ENCODE results near the gene DAPP1. TPM values are rescaled to one million over a fixed set of nuclear protein-coding genes. Genes with fewer than 3 reads are reported as not detected.

Gene DAPP1
- total RNA-seq, 1 donor = not detected

DNA sequence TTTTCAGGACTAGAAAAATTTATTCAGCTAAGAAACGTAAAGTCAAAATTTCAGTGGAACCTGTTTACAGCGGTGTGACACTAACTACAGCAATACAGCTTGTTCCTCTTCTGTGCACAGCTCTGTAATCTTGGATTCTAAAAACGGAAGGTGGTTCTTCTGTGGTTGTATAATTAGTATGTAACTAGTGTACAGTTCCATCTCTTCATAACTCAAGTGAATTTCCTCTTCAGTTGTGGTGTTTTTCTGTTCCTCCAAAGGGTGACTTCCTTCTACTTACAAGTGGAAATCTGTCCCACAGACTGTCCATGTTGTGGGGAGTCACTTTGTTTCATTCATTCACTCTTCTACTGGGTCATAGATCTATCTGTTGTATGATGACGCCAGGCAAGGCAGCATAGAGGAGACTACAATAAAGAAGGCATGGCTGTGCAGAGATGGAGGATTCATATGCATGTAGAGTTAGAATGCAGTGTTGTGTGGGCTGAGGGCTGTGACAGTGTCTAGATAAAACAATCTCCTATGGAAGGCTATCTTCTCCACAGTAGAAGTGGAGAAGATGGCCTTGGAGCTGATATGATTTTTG is 5.4 kb downstream of the DAPP1 start:
- DNase-seq (ENCODE audit: low read depth) = no peak
- TF ChIP-seq, protein P1, sequence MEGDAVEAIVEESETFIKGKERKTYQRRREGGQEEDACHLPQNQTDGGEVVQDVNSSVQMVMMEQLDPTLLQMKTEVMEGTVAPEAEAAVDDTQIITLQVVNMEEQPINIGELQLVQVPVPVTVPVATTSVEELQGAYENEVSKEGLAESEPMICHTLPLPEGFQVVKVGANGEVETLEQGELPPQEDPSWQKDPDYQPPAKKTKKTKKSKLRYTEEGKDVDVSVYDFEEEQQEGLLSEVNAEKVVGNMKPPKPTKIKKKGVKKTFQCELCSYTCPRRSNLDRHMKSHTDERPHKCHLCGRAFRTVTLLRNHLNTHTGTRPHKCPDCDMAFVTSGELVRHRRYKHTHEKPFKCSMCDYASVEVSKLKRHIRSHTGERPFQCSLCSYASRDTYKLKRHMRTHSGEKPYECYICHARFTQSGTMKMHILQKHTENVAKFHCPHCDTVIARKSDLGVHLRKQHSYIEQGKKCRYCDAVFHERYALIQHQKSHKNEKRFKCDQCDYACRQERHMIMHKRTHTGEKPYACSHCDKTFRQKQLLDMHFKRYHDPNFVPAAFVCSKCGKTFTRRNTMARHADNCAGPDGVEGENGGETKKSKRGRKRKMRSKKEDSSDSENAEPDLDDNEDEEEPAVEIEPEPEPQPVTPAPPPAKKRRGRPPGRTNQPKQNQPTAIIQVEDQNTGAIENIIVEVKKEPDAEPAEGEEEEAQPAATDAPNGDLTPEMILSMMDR (IDR thresholded peaks at IDR 0.05; ENCODE audit: insufficient read depth, low read length) = no peak
- no peak overlapping the region for H3K4me3 ChIP-seq (ENCODE audit: low read depth, low read length)

DNA sequence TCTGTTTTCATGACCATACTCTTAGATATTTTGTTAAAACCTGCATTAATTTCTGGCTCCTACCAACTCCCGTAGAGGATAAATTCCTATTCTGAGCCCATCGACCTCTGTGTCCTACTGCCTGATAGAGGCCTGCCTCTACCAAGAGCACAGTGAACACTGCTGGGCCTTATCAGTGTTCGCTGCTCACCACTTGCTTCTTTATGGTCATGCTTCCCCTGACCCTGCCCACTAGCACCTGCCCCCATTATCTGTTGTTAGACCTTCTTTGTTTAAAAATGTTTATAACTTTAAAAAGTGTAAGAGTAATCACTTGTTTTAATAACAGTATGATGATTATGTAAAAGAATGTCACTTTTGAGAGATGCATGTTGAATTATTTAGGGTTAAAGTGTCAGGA is 6.1 kb downstream of the DAPP1 start:
- no peak overlapping the region for H3K4me3 ChIP-seq (ENCODE audit: low read depth, low read length)
- DNase-seq (ENCODE audit: low read depth) = no peak
- TF ChIP-seq, protein P1 (IDR thresholded peaks at IDR 0.05; ENCODE audit: insufficient read depth, low read length) = no peak

DNA sequence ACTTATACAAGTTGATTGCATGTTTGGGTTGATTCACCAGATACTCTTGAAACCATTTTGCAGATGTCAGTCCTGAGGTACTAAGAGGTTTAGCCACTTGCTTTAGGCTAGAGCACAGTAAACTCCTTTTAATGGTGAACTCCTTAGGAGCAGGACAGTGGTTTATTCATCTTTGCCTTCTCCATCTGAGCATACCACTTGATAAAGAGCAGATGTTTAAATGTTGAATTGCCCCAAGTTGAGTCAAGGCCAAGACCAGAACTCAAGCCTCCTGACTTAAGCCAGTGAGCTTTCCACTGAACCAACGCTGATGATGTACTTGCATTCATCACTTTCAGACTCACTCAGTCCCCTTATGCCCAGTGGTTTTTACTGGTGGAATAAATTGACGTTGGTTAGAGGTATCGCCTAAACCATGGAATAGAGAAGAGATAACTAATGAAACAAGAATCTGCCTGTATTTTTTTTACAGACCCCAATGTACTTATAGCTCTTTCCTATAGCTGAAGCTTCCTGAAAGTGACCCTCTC is 7.5 kb downstream of the DAPP1 start:
- DNase-seq (ENCODE audit: low read depth) = peak; percentile 8
- TF ChIP-seq, protein P1 (IDR thresholded peaks at IDR 0.05; ENCODE audit: insufficient read depth, low read length) = no peak
- no peak overlapping the region for H3K4me3 ChIP-seq (ENCODE audit: low read depth, low read length)

DNA sequence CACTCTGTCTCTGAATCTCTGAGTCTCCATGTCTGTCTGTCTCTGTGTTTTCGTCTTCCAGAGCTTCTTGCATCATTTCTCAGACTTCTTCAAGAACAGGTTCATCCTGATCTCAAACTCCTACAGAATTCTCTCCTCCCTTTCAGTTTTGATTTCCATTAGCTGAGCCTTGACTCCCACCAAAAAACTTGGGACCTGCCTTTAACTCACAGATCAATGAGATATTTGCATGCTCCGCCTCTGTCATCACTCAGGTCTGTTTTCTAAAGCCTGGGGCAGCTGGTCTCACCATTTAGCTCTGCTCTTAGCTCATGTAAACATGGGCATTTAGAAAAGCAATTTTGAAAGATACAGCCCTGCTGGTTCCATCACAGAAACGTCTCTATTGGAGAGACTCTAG is 8.6 kb downstream of the DAPP1 start:
- TF ChIP-seq, protein P1 (IDR thresholded peaks at IDR 0.05; ENCODE audit: insufficient read depth, low read length) = no peak
- no peak overlapping the region for H3K4me3 ChIP-seq (ENCODE audit: low read depth, low read length)

DNA sequence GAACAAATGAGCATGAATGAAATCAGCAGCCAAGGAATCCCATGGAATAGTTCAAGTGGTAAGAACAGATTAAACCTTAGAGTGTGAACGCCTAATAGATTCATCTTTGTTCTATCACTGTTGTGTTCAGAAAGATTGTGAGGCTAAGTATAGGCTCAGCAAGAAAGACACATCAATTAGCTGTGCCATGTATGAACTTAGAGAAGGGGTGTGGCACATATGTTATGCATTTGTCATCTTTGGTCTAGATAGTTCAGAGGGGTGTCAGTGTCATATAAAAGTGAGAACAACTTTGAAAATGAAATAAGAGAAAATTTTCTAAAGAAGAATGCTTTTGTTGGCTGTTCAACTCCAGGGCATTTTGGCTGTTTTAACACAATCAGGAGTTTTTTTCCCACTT is 9.4 kb downstream of the DAPP1 start:
- no peak for DNase-seq (ENCODE audit: low read depth)
- TF ChIP-seq, protein P1 (IDR thresholded peaks at IDR 0.05; ENCODE audit: insufficient read depth, low read length) = no peak
- H3K4me3 ChIP-seq (ENCODE audit: low read depth, low read length) = no peak overlapping the region

More for the DNA sequence above, 8.6 kb downstream of the DAPP1 start:
- no peak for DNase-seq (ENCODE audit: low read depth)

DNA sequence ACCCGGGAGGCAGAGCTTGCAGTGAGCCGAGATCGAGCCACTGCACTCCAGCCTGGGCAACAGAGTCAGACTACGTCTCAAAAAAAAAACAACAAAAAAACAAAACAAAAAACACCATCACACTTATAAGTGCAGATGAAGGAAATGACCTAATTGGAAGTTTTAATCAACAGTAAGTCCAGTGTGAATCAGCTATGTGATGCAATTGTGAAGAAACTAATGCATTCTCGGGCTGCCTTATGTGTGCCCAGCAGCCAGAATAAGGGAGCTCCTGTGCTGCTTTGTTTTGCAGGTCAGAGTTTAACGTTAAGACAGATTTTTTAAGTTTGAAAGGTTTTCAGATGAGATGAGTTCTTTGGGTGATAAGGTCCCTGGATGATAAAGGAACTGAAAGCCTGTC is 10.8 kb downstream of the DAPP1 start:
- TF ChIP-seq, protein P1 (IDR thresholded peaks at IDR 0.05; ENCODE audit: insufficient read depth, low read length) = no peak
- H3K4me3 ChIP-seq (ENCODE audit: low read depth, low read length) = no peak overlapping the region
- peak; percentile 27 for DNase-seq (ENCODE audit: low read depth)

DNA sequence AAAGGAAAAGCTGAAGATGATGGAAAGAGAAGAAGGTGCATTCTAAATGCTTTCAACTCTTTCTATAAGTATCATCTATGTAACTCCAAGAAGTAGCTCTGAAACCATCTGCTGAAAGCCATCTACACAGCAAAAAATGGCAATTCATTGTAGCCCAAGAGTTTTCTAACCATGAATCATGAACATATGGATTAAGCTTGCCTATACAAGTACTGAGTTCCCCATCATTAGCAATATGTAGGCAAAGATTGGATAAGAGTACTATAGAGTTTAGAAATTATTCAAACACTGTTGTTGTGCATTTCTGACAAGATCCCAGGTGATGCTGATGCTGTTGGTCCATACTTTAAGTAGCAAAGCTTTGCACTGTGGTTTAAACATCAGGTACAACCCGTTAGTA is 11.2 kb downstream of the DAPP1 start:
- TF ChIP-seq, protein P1 (IDR thresholded peaks at IDR 0.05; ENCODE audit: insufficient read depth, low read length) = no peak
- no peak overlapping the region for H3K4me3 ChIP-seq (ENCODE audit: low read depth, low read length)
- DNase-seq (ENCODE audit: low read depth) = no peak
